Measurements from ENCODE around the gene PRR15. TPM values are rescaled to one million over a fixed set of nuclear protein-coding genes. Genes with fewer than 3 reads are reported as not detected.

Gene PRR15
- total and polyA plus RNA-seq, 2 of the 4 experiments (the other 2 are of a cell fraction) = not detected

- H3K4ac ChIP-seq (ENCODE audit: low read depth, low read length) = no peak overlapping the region
- WGBS, 2 experiments (ENCODE audit: extremely low coverage in 2 of 2, insufficient read length in 1 of 2) = no CpG with 5 or more reads among the region's 4 CpGs
- H4K20me1 ChIP-seq (ENCODE audit: insufficient read depth, low read length) = no peaks in the 10 kb centered on the region
- BruUV-seq (replicated peaks) = no TSS peak
- H4K91ac ChIP-seq (ENCODE audit: insufficient read depth, low read depth, low read length) = no peak overlapping the region
- H2AK9ac ChIP-seq (replicated peaks; ENCODE audit: low read depth, low read length, poor library complexity) = no peak overlapping the region
- H2BK20ac ChIP-seq (ENCODE audit: low read depth, low read length) = no peak overlapping the region
- H2AK5ac ChIP-seq (ENCODE audit: low read depth, low read length) = no peak overlapping the region
- no peak overlapping the region for H3K4me2 ChIP-seq (ENCODE audit: low read depth, low read length)
- no peak overlapping the region for H3K23ac ChIP-seq (ENCODE audit: low read depth, low read length)
- ChIA-PET POLR2A (ENCODE audit: unreplicated experiment) (no interaction called here), CTCF (no interaction called here)
- DNase-seq = no peak
- H3K27ac ChIP-seq (ENCODE audit: insufficient read depth, low read length) = no peak overlapping the region
- ATAC-seq (ENCODE audit: low read depth) = no peak
- H3K79me1 ChIP-seq (ENCODE audit: low read depth in 1 of 2, low read length in 2 of 2) = no peaks in the 10 kb centered on the region
- TF ChIP-seq RAD21 (IDR thresholded peaks at IDR 0.05; ENCODE audit: low read length) = no peak
- no peak for TF ChIP-seq MAFK (IDR thresholded peaks at IDR 0.05; ENCODE audit: low read depth, low read length)
- TF ChIP-seq CTCF (conservative IDR thresholded peaks at IDR 0.05; ENCODE audit: low read depth, low read length) = no peak
- TF ChIP-seq FOS (IDR thresholded peaks at IDR 0.05; ENCODE audit: low read depth, low read length) = no peak
- no peak for TF ChIP-seq RCOR1 (IDR thresholded peaks at IDR 0.05; ENCODE audit: insufficient replicate concordance, low read length)
- no peak for TF ChIP-seq CEBPB (IDR thresholded peaks at IDR 0.05; ENCODE audit: low read depth, low read length)
- no peak for TF ChIP-seq CHD1 (IDR thresholded peaks at IDR 0.05; ENCODE audit: low read depth, low read length)
- TF ChIP-seq POLR2A (IDR thresholded peaks at IDR 0.05; ENCODE audit: low read depth, low read length) = no peak
- no peak for TF ChIP-seq MAZ (IDR thresholded peaks at IDR 0.05; ENCODE audit: borderline replicate concordance, low read depth, low read length)
- no peak for TF ChIP-seq RFX5 (IDR thresholded peaks at IDR 0.05; ENCODE audit: low read depth, low read length)
- no peak for TF ChIP-seq USF2 (IDR thresholded peaks at IDR 0.05; ENCODE audit: low read depth, low read length)
- TF ChIP-seq ELK1 (IDR thresholded peaks at IDR 0.05; ENCODE audit: borderline replicate concordance, low read depth, low read length) = no peak
- no peak for TF ChIP-seq SMC3 (IDR thresholded peaks at IDR 0.05; ENCODE audit: low read depth, low read length)
- TF ChIP-seq MXI1 (IDR thresholded peaks at IDR 0.05; ENCODE audit: borderline replicate concordance, low read depth, low read length) = no peak
- TF ChIP-seq NFE2L2 (IDR thresholded peaks at IDR 0.05; ENCODE audit: low read depth, low read length) = no peak
- TF ChIP-seq BHLHE40 (IDR thresholded peaks at IDR 0.05; ENCODE audit: low read depth, low read length) = no peak
- no peak overlapping the region for H2BK120ac ChIP-seq (ENCODE audit: low read depth, low read length)
- H2AFZ ChIP-seq (replicated peaks; ENCODE audit: low read length, poor library complexity) = no peak overlapping the region
- no peaks in the 10 kb centered on the region for H3K36me3 ChIP-seq (ENCODE audit: control insufficient read depth, insufficient read depth, low read length)
- no peak overlapping the region for H2BK5ac ChIP-seq (ENCODE audit: low read depth, low read length, poor library complexity, severe bottlenecking)
- no peaks in the 10 kb centered on the region for H3K4me1 ChIP-seq (ENCODE audit: control insufficient read depth, insufficient read depth, low read length)
- no peak overlapping the region for H3K4me3 ChIP-seq (ENCODE audit: insufficient read depth, low read depth, low read length)
- no peak overlapping the region for H3K14ac ChIP-seq (replicated peaks; ENCODE audit: low read depth, low read length)
- H2BK15ac ChIP-seq (ENCODE audit: low read depth, low read length) = no peak overlapping the region
- no peaks in the 10 kb centered on the region for H3K9me1 ChIP-seq (ENCODE audit: insufficient read depth, low read length)
- no peak overlapping the region for H4K5ac ChIP-seq (ENCODE audit: low read depth, low read length)
- dilution Hi-C loops (cut with HindIII; ENCODE audit: low sequenced_read_pairs, unreplicated experiment) (no loop called here), in situ Hi-C loops (cut with MboI; ENCODE audit: low sequenced_read_pairs) (no loop called here), intact Hi-C loops (cut with micrococcal nuclease) (no loop called here)
- no peak overlapping the region for H3K18ac ChIP-seq (ENCODE audit: low read depth, low read length)
- no peak overlapping the region for H3K56ac ChIP-seq (ENCODE audit: extremely low read depth, insufficient read depth, low read length)
- H3K9ac ChIP-seq (ENCODE audit: low read depth, low read length) = no peak overlapping the region
- no peaks in the 10 kb centered on the region for H3K9me3 ChIP-seq (ENCODE audit: control insufficient read depth, insufficient read depth, low read length)
- H3K27me3 ChIP-seq (ENCODE audit: control insufficient read depth, insufficient read depth, low read length) = no peaks in the 10 kb centered on the region
- no peak overlapping the region for H4K8ac ChIP-seq (ENCODE audit: low read depth in 2 of 2, low read length in 2 of 2)
Observed at GRCh38 chr7:29607259-29607658, 43.6 kb downstream of the PRR15 start.
